CD14-positive monocyte (primary cell): ENCODE measurements around the gene HSP90B1. TPM values are rescaled to one million over a fixed set of nuclear protein-coding genes. Genes with fewer than 3 reads are reported as not detected.
A peak's percentile ranks its signal among the peaks of the same experiment; 100 is the strongest.

Source experiments
- DNase-seq, 3 donors: peaks; one replicate each; pipeline ENCODE4 v3.0.0-alpha.2; 2011 to 2022
- H2AFZ ChIP-seq: 2 replicates; pipeline ENCODE4 v1.6.0; 2012; ENCODE audit warnings: mild to moderate bottlenecking, low read depth, low read length, inconsistent platforms; ENCODE audit not compliant: insufficient read depth, poor library complexity, severe bottlenecking
- H3K27ac ChIP-seq, 2 donors: 1 replicate in 1 of 2; 2 replicates in 1 of 2; pipeline ENCODE4 v1.5.1; 2012 to 2013; ENCODE audit warnings: low read length in 2 of 2, control low read depth in 1 of 2, inconsistent platforms in 1 of 2, low read depth in 1 of 2, mild to moderate bottlenecking in 1 of 2
- H3K27me3 ChIP-seq, 2 donors: one replicate each; pipeline versions ENCODE4 v1.6.0 to v1.6.1; 2011 to 2013; ENCODE audit warnings: low read length in 2 of 2; ENCODE audit not compliant: control insufficient read depth in 2 of 2, insufficient read depth in 2 of 2
- H3K36me3 ChIP-seq, 2 donors: replicated peaks in 1 of 2; 1 replicate in 1 of 2; 2 replicates in 1 of 2; pipeline versions ENCODE4 v1.5.1 to v1.6.1; 2012 to 2013; ENCODE audit warnings: low read length in 2 of 2, control low read depth in 1 of 2, inconsistent platforms in 1 of 2, mild to moderate bottlenecking in 1 of 2; ENCODE audit not compliant: insufficient read depth in 2 of 2, control insufficient read depth in 1 of 2
- H3K4me1 ChIP-seq, 2 donors: 1 replicate in 1 of 2; 2 replicates in 1 of 2; pipeline versions ENCODE4 v1.5.1 to v1.6.1; 2012 to 2013; ENCODE audit warnings: low read length in 2 of 2, control low read depth in 1 of 2, inconsistent platforms in 1 of 2, mild to moderate bottlenecking in 1 of 2, moderate library complexity in 1 of 2; ENCODE audit not compliant: insufficient read depth in 2 of 2, control insufficient read depth in 1 of 2
- H3K4me2 ChIP-seq: replicated peaks from 2 replicates; pipeline ENCODE3; 2012; ENCODE audit warnings: low read length, moderate library complexity, mild to moderate bottlenecking; ENCODE audit not compliant: poor library complexity, severe bottlenecking; ENCODE audit errors: extremely low read depth
- H3K4me3 ChIP-seq, 3 experiments: fragments of 200-600 bp in 1 of 3; sonication (generic) in 1 of 3; replicated peaks in 1 of 3; 1 replicate in 2 of 3; 2 replicates in 1 of 3; pipeline ENCODE4 v1.5.1; 2011 to 2013; ENCODE audit warnings: low read length in 3 of 3, mild to moderate bottlenecking in 3 of 3, control low read depth in 2 of 3, low read depth in 2 of 3, inconsistent platforms in 1 of 3, moderate library complexity in 1 of 3
- H3K79me2 ChIP-seq: 2 replicates; pipeline ENCODE4 v1.6.0; 2012; ENCODE audit warnings: mild to moderate bottlenecking, control low read depth, inconsistent platforms, low read length, moderate library complexity; ENCODE audit not compliant: insufficient read depth
- H3K9ac ChIP-seq: 2 replicates; pipeline ENCODE4 v1.6.0; 2017; ENCODE audit warnings: low read length, mild to moderate bottlenecking; ENCODE audit not compliant: insufficient read depth, poor library complexity, severe bottlenecking
- H3K9me3 ChIP-seq, 2 donors: replicated peaks in 1 of 2; 1 replicate in 1 of 2; 2 replicates in 1 of 2; pipeline versions ENCODE4 v1.5.1 to v1.6.1; 2012 to 2013; ENCODE audit warnings: low read length in 2 of 2, control low read depth in 1 of 2; ENCODE audit not compliant: control insufficient read depth in 1 of 2, insufficient read depth in 1 of 2
- H4K20me1 ChIP-seq: 2 replicates; pipeline ENCODE4 v1.6.0; 2012; ENCODE audit warnings: mild to moderate bottlenecking, low read length, control low read depth, moderate library complexity; ENCODE audit not compliant: insufficient read depth
- H3K27ac Mint-ChIP-seq, 7 donors: one replicate each; pipeline ENCODE4 v1.8.0; 2020; ENCODE audit warnings: mild to moderate bottlenecking in 7 of 7, mixed read lengths in 7 of 7, moderate library complexity in 6 of 7, inconsistent platforms in 2 of 7
- H3K27me3 Mint-ChIP-seq, 3 donors: one replicate each; pipeline ENCODE4 v1.8.0; 2021 to 2022; ENCODE audit warnings: low read depth in 3 of 3, mild to moderate bottlenecking in 3 of 3, mixed read lengths in 3 of 3, moderate library complexity in 3 of 3, inconsistent platforms in 1 of 3
- H3K36me3 Mint-ChIP-seq, 2 donors: one replicate each; pipeline ENCODE4 v1.8.0; 2020; ENCODE audit warnings: mixed read lengths in 2 of 2, inconsistent platforms in 1 of 2, mild to moderate bottlenecking in 1 of 2
- H3K4me1 Mint-ChIP-seq: one replicate; pipeline ENCODE4 v1.8.0; 2020; ENCODE audit warnings: mild to moderate bottlenecking, mixed read lengths
- H3K4me3 Mint-ChIP-seq, 2 donors: one replicate each; pipeline ENCODE4 v1.8.0; 2020; ENCODE audit warnings: mild to moderate bottlenecking in 2 of 2, mixed read lengths in 2 of 2, moderate library complexity in 1 of 2
- H3K9me3 Mint-ChIP-seq, 7 donors: one replicate each; pipeline ENCODE4 v1.8.0; 2020 to 2022; ENCODE audit warnings: mixed read lengths in 7 of 7, mild to moderate bottlenecking in 6 of 7, moderate library complexity in 6 of 7, inconsistent platforms in 2 of 7
- WGBS: methylation state at CpG from one replicate; pipeline ENCODE4 v1.1.5; 2013; ENCODE audit warnings: missing lambda C conversion rate; ENCODE audit not compliant: insufficient coverage; 5-methylcytosine and 5-hydroxymethylcytosine counted together
- intact Hi-C, 2 donors: fragments of 100-400 bp; cut with micrococcal nuclease; formaldehyde crosslinking; loops; one replicate each; pipeline versions ENCODE4 v1.15.0 to v1.15.1; 2023
- polyA plus RNA-seq, 3 donors: library from polyadenylated mRNA; depleted of rRNA in 1 of 3; unstranded in 2 of 3; stranded (reverse) in 1 of 3; fragments of 300-500 nt in 2 of 3; fragments of >200 nt in 1 of 3; fragmentation: Illumina TruSeq in 2 of 3; gene quantifications; 1 replicate in 2 of 3; 2 replicates in 1 of 3; pipeline ENCODE4 v1.2.3, GENCODE V29; 2012 to 2021
- TF ChIP-seq, protein P1 (sequence below): fragments of 200-600 bp; IDR thresholded peaks from one replicate; pipeline ENCODE4 v1.8.0; 2022; ENCODE audit warnings: antibody characterized with exemption, mild to moderate bottlenecking

Gene HSP90B1
- polyA plus RNA-seq, 3 donors, result 97.9 to 177 (median 108) TPM

DNA sequence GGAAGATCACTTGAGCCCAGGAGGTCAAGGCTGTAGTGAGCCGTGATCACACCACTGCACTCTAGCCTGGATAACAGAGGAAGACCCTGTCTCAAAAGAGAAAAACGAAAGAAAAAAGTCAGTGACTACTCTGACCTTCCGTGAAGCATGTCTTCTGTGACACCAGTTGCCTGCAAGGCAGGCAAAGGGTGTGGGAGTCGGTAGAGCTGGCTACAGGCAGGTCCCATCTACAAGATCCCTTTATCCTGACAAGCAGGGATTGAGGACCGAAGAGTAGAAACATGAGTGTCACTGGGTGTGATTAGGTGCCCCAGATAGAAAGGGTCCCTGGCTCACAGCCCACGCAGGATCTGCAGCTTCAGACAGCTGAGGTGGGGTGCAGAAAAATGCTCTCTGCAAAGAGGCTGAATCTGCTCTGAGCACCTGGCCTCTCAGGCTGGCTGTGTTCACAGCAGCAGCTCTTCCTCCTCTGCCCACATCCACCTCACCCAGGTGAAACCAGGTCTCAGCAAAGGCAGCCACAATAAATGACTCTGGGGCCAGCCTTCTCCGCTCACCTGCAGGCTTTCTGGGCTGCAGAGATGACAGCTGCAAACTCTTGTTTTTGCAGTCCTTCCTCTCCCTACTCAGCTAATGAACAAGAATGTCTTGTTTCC is 28.6 kb upstream of the HSP90B1 start:
- H3K27ac Mint-ChIP-seq, result peak overlapping the region in 1 of 7 donors; percentile 11

DNA sequence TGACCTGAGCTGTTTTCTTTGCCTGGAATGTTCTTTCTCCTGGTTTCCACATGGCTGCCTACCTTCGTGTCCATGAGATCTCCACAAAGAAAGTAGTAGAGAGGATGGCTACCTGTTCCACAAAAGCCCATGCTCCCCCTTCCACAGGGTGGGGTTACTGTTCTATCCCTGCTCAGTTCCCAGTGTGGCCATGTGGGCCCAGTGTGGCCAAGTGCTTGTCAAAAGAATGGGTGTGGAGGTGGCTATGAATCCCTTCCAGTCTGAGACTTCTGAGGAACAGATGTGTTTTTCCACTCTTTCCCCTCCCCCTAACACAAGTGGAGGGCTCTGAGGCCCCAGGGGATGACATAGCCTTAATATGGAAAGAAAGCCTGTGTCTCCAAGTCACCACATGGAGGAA is 26.2 kb upstream of the HSP90B1 start:
- H2AFZ ChIP-seq, result no peak overlapping the region
- no peaks in the 10 kb centered on the region for H3K4me1 Mint-ChIP-seq

More for the DNA sequence above, 28.6 kb upstream of the HSP90B1 start:
- H3K4me1 ChIP-seq, result no peaks in the 10 kb centered on the region
- H3K36me3 ChIP-seq, result no peaks in the 10 kb centered on the region
- H3K27me3 ChIP-seq, result no peaks in the 10 kb centered on the region
- intact Hi-C loops, result no loop called here
- TF ChIP-seq, protein P1, sequence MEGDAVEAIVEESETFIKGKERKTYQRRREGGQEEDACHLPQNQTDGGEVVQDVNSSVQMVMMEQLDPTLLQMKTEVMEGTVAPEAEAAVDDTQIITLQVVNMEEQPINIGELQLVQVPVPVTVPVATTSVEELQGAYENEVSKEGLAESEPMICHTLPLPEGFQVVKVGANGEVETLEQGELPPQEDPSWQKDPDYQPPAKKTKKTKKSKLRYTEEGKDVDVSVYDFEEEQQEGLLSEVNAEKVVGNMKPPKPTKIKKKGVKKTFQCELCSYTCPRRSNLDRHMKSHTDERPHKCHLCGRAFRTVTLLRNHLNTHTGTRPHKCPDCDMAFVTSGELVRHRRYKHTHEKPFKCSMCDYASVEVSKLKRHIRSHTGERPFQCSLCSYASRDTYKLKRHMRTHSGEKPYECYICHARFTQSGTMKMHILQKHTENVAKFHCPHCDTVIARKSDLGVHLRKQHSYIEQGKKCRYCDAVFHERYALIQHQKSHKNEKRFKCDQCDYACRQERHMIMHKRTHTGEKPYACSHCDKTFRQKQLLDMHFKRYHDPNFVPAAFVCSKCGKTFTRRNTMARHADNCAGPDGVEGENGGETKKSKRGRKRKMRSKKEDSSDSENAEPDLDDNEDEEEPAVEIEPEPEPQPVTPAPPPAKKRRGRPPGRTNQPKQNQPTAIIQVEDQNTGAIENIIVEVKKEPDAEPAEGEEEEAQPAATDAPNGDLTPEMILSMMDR, result no peak
- Mint-ChIP-seq H3K27me3 (peaks cover 0 to 7% (median 1%) of the 10 kb centered on the region in 3 donors), H3K4me1 (no peaks in the 10 kb centered on the region), H3K36me3 (no peaks in the 10 kb centered on the region), H3K9me3 (peaks cover 0 to 6% (median 3%) of the 10 kb centered on the region in 7 donors), H3K4me3 (no peak overlapping the region)
- DNase-seq, result no peak
- no peak overlapping the region for H3K9ac ChIP-seq
- no peak overlapping the region for H3K27ac ChIP-seq
- H3K4me2 ChIP-seq, result no peak overlapping the region
- H3K4me3 ChIP-seq, result no peak overlapping the region
- H4K20me1 ChIP-seq, result no peaks in the 10 kb centered on the region
- H2AFZ ChIP-seq, result no peak overlapping the region
- WGBS, result 87% methylated on average over 6 of the region's 7 CpGs
- peaks cover 0 to 4% of the 10 kb centered on the region in 2 donors for H3K9me3 ChIP-seq
- no peaks in the 10 kb centered on the region for H3K79me2 ChIP-seq

More for the DNA sequence above, 26.2 kb upstream of the HSP90B1 start:
- WGBS, result no CpG with 5 or more reads among the region's 1 CpG
- Histone ChIP-seq H3K36me3 (no peaks in the 10 kb centered on the region), H3K79me2 (no peaks in the 10 kb centered on the region), H3K27ac (no peak overlapping the region), H4K20me1 (no peaks in the 10 kb centered on the region), H3K9me3 (peaks cover 0 to 4% of the 10 kb centered on the region in 2 donors), H3K9ac (no peak overlapping the region), H3K4me3 (no peak overlapping the region), H3K27me3 (no peaks in the 10 kb centered on the region), H3K4me1 (no peaks in the 10 kb centered on the region), H3K4me2 (no peak overlapping the region)
- H3K27ac Mint-ChIP-seq, result no peak overlapping the region
- TF ChIP-seq, protein P1, result no peak
- peaks cover 1 to 6% (median 3%) of the 10 kb centered on the region in 3 donors for H3K27me3 Mint-ChIP-seq
- no peak for DNase-seq
- H3K36me3 Mint-ChIP-seq, result no peaks in the 10 kb centered on the region
- intact Hi-C loops, result no loop called here
- H3K4me3 Mint-ChIP-seq, result no peak overlapping the region
- H3K9me3 Mint-ChIP-seq, result peaks cover 0 to 6% (median 3%) of the 10 kb centered on the region in 7 donors
